Mammary epithelial cell (primary cell): Measurements from ENCODE around the gene CATSPER1.

Experiments
- EZH2 ChIP-seq: IDR thresholded peaks from 2 replicates; pipeline ENCODE4 v1.6.1; 2012; ENCODE audit warnings: low read length, inconsistent platforms, borderline replicate concordance
- TF ChIP-seq, protein P1 (sequence below), 2 donors: IDR thresholded peaks in 1 of 2; conservative IDR thresholded peaks in 1 of 2; 2 replicates each; pipeline ENCODE4 v1.5.1; 2011 to 2012; ENCODE audit warnings: inconsistent platforms in 2 of 2, low read length in 2 of 2, mild to moderate bottlenecking in 2 of 2, control low read depth in 1 of 2, low read depth in 1 of 2; ENCODE audit not compliant: insufficient read depth in 1 of 2; ENCODE audit errors: extremely low read depth in 1 of 2

DNA sequence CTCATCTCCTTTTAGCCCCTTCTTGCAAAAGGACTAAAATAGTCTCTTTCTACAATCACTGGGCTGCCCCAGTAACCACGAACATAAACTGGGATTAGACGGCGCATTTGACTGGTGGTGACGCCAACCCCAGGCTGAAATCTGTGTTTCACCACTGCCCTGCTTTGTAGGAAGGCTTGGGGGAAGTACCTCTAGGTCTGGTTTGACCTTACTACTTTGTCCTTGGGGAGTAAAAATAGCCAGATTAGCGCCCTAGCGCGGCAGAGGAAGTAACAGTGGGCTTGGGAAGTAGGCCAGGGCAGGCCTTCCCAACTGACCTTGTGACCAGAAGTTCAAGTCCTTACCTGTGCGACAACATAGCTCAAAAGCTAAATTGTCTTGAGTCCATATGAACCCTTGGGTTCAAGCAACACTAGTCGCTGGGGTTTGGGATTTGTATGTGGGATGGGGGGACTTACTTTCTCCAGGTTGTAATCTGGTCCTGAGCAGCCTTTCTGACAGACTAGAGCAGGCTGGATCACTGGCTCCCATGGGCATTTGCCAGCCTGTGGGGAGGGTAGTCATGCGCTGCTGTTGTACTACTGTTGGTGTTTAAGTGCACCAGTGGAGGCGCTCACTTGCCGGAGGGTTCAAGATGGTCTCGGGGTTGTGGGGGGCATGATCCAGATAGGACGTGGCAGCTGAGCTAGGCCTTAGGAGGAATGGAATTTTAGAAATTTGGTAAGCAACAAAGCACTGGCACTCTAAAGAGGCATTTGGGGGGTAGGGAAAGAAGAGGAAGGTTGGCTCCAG lies 42.8 kb upstream of the CATSPER1 start:
- TF ChIP-seq, protein P1, sequence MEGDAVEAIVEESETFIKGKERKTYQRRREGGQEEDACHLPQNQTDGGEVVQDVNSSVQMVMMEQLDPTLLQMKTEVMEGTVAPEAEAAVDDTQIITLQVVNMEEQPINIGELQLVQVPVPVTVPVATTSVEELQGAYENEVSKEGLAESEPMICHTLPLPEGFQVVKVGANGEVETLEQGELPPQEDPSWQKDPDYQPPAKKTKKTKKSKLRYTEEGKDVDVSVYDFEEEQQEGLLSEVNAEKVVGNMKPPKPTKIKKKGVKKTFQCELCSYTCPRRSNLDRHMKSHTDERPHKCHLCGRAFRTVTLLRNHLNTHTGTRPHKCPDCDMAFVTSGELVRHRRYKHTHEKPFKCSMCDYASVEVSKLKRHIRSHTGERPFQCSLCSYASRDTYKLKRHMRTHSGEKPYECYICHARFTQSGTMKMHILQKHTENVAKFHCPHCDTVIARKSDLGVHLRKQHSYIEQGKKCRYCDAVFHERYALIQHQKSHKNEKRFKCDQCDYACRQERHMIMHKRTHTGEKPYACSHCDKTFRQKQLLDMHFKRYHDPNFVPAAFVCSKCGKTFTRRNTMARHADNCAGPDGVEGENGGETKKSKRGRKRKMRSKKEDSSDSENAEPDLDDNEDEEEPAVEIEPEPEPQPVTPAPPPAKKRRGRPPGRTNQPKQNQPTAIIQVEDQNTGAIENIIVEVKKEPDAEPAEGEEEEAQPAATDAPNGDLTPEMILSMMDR (conservative IDR thresholded peaks at IDR 0.05 in 1 of 2, IDR thresholded peaks at IDR 0.05 in 1 of 2; ENCODE audit: extremely low read depth in 1 of 2, insufficient read depth in 1 of 2, low read depth in 1 of 2, low read length in 2 of 2) = peak; percentile 14 to 28
- TF ChIP-seq EZH2 = no peak
